ENCODE measurements around the gene TMEM38A.
A peak's percentile ranks its signal among the peaks of the same experiment; 100 is the strongest.

The TMEM38A gene

GRCh38 chr19:16628183-16628983 lies 32.6 kb upstream of the TMEM38A start, which contains the start of gene MED26:
Gene MED26 (minus strand): TSS chr19:16628204. CDS start chr19:16627943, 261 bp downstream.
- ChIA-PET POLR2A (interaction anchor here (0.6 to 2.8 kb wide), 8 partner anchors 8 to 44 kb away, joined by 3 to 14 read pairs (median 6); partner anchors contain the start of genes SMIM7 and TMEM38A), CTCF (interaction anchor here (0.7 to 2.3 kb wide), 5 partner anchors 10 to 187 kb away, joined by 3 to 8 read pairs (median 4); no protein-coding TSS in a partner anchor)
- peak; percentile 99 for DNase-seq (ENCODE audit: extremely low spot score)
- TF ChIP-seq CTCF (IDR thresholded peaks at IDR 0.05; ENCODE audit: control extremely low read depth, extremely low read depth, low read depth, missing control alignments), result peak; percentile 26

GRCh38 chr19:16628984-16629691 lies 31.8 kb upstream of the TMEM38A start:
- ChIA-PET POLR2A (interaction anchor here (0.8 to 2.8 kb wide), 5 partner anchors 8 to 47 kb away, joined by 3 to 14 read pairs (median 5); partner anchors contain the start of genes SMIM7 and TMEM38A), CTCF (interaction anchor here (1.0 to 2.3 kb wide), 2 partner anchors 11 to 41 kb away, joined by 4 to 8 read pairs; no protein-coding TSS in a partner anchor)
- TF ChIP-seq CTCF (IDR thresholded peaks at IDR 0.05; ENCODE audit: control extremely low read depth, extremely low read depth, low read depth, missing control alignments), result no peak
- DNase-seq (ENCODE audit: extremely low spot score), result no peak

- DNase-seq (ENCODE audit: extremely low spot score), result no peak
- TF ChIP-seq CTCF (IDR thresholded peaks at IDR 0.05; ENCODE audit: control extremely low read depth, extremely low read depth, low read depth, missing control alignments), result no peak
- ChIA-PET CTCF (no interaction called here), POLR2A (interaction anchor here (0.7 kb wide), 1 partner anchor 14 kb away, joined by 6 read pairs; no protein-coding TSS in a partner anchor)
Measured at GRCh38 chr19:16631465-16631864, 29.5 kb upstream of the TMEM38A start.

- ChIA-PET CTCF (interaction anchor here (1.7 kb wide), 1 partner anchor 19 kb away, joined by 4 read pairs; no protein-coding TSS in a partner anchor), POLR2A (no interaction called here)
- DNase-seq (ENCODE audit: extremely low spot score), result no peak
- TF ChIP-seq CTCF (IDR thresholded peaks at IDR 0.05; ENCODE audit: control extremely low read depth, extremely low read depth, low read depth, missing control alignments), result no peak
Measured at GRCh38 chr19:16637535-16637934, 23.4 kb upstream of the TMEM38A start.

- CTCF ChIA-PET, result interaction anchor here (1.4 to 1.7 kb wide), 2 partner anchors 12 to 18 kb away, joined by 3 to 4 read pairs; no protein-coding TSS in a partner anchor
- no peak for TF ChIP-seq CTCF (IDR thresholded peaks at IDR 0.05; ENCODE audit: control extremely low read depth, extremely low read depth, low read depth, missing control alignments)
- no peak for DNase-seq (ENCODE audit: extremely low spot score)
- POLR2A ChIA-PET, result no interaction called here
Measured at GRCh38 chr19:16638666-16639065, 22.3 kb upstream of the TMEM38A start.

- TF ChIP-seq CTCF (IDR thresholded peaks at IDR 0.05; ENCODE audit: control extremely low read depth, extremely low read depth, low read depth, missing control alignments), result no peak
Measured at GRCh38 chr19:16640951-16641350, 20.0 kb upstream of the TMEM38A start.

More at GRCh38 chr19:16640951-16641350, 20.0 kb upstream of the TMEM38A start:
- ChIA-PET CTCF (no interaction called here), POLR2A (no interaction called here)
- no peak for DNase-seq (ENCODE audit: extremely low spot score)

All from GM10248 (cell line).